ENCODE measurements around the gene YEATS2. TPM values are rescaled to one million over a fixed set of nuclear protein-coding genes. Genes with fewer than 3 reads are reported as not detected.

YEATS2 gene
- total RNA-seq, 1 donor from 2014 or later: 62.2 TPM

GRCh38 chr3:183816681-183817510 lies 119.3 kb downstream of the YEATS2 start:
- Mint-ChIP-seq H3K9me3 (no peaks in the 10 kb centered on the region), H3K4me1 (peaks cover 15% of the 10 kb centered on the region), H3K27ac (no peak overlapping the region), H3K36me3 (ENCODE audit: low read depth) (peaks cover 8% of the 10 kb centered on the region), H3K4me3 (no peak overlapping the region), H3K27me3 (no peaks in the 10 kb centered on the region)
- intact Hi-C loops (cut with micrococcal nuclease): no loop called here
- DNase-seq: no peak

- H3K4me3 Mint-ChIP-seq: no peak overlapping the region
- intact Hi-C loops (cut with micrococcal nuclease): no loop called here
- H3K36me3 Mint-ChIP-seq (ENCODE audit: low read depth): peaks cover 8% of the 10 kb centered on the region
- peaks cover 3% of the 10 kb centered on the region for H3K27me3 Mint-ChIP-seq
- H3K9me3 Mint-ChIP-seq: no peaks in the 10 kb centered on the region
- no peak overlapping the region for H3K27ac Mint-ChIP-seq
- H3K4me1 Mint-ChIP-seq: peaks cover 17% of the 10 kb centered on the region
- no peak for DNase-seq
Measured at GRCh38 chr3:183817639-183818038, 120.0 kb downstream of the YEATS2 start.

DNA sequence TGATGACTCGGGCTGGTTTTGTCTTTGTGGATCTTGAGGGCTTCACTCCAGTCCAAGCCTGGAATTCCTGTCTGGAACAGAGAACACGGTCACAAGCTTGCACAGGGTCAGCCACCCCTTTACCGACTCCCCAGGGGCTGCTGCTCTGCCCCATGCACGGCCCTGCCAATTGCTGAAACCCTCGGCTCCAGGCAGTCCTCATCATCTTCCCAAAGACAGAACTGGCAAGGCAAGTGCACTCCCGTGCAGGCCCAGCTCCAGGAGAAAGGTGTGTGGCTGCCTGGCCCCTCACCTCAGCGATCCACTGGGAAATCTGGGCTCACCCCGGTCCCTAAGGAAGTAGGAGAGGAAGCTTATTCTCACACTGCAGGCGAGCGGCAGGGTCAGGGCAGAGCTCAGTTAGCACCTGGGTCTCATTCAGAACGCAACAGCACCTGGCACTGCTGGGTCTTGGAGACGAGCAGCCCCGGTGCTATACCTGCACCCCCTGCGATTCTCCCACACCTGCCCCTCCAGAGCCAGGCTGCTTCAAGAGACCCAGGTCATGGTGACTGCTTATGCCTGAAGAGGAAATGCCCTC lies 120.5 kb downstream of the YEATS2 start:
- Mint-ChIP-seq H3K4me3 (no peak overlapping the region), H3K4me1 (peaks cover 17% of the 10 kb centered on the region), H3K36me3 (ENCODE audit: low read depth) (peaks cover 4% of the 10 kb centered on the region), H3K27ac (no peak overlapping the region), H3K27me3 (peaks cover 3% of the 10 kb centered on the region), H3K9me3 (no peaks in the 10 kb centered on the region)
- no peak for DNase-seq
- intact Hi-C loops (cut with micrococcal nuclease): no loop called here

DNA sequence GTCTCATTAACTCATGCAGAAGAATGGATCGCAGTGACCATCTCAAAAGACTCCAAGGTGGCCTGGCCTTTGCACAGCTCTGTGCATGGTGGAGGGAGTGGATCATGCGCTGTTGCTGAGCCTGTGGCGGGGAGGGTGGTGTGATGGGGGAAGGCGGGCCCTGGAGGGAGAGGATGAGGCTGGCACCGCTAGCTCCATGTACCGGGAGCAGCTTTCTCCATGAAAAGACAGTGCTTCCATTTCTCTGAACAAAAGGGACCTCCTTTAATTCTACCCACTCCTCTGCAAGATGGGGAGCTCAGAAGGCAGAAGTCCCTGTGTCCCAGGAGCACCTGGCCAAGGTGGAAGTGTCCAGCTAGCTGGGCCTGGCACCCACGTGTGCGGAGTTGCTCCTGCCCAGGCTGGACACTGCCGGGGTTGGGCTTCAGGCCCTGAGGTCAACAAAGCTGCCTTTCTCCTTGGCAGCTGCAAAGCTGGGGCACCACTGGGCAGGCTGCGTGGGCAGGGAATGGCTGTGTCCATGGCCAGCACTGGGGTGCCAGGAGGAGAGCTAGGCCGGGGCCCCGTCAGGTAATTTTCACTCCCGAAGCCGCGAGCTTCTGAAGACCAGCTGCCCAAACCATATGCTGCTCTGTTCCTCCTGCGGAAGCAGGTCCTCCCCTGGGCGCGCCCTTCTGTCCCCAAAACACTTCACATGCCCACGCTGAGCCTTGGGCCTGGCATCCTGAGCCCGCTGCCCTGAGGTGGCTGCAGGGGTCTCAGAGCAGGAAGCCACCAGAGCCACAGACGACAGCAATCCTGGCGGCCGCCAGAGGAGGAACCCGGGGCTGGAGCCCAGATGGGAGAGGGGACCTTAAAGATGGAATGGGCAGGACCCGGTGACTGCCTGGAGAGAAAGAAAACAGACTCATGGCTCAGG lies 121.4 kb downstream of the YEATS2 start:
- peaks cover 7% of the 10 kb centered on the region for H3K27me3 Mint-ChIP-seq
- peaks cover 18% of the 10 kb centered on the region for H3K4me1 Mint-ChIP-seq
- no peak overlapping the region for H3K4me3 Mint-ChIP-seq
- no peak overlapping the region for H3K27ac Mint-ChIP-seq
- intact Hi-C loops (cut with micrococcal nuclease): no loop called here
- no peak for DNase-seq
- peaks cover 4% of the 10 kb centered on the region for H3K36me3 Mint-ChIP-seq (ENCODE audit: low read depth)
- no peaks in the 10 kb centered on the region for H3K9me3 Mint-ChIP-seq

DNA sequence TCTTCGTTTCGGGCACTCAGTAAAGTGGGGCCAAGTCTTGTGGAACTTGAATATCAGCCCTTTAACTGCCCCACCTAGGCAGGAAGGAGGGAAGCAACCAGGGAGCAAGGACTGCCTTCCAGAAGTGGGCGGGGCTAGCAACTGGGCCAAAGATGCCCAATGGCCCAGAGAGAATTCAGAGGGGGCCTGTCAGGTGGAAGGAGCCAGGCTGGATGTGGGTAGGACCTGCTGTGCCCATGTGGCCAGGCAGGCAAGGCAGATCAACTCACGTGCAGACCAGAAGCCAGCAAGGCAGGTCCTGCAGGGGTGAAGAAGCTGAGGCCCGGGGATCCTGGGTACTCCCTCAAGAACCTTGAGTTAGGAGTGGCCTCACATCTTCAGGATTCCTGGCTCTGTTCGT lies 122.2 kb downstream of the YEATS2 start:
- intact Hi-C loops (cut with micrococcal nuclease): no loop called here
- Mint-ChIP-seq H3K9me3 (no peaks in the 10 kb centered on the region), H3K36me3 (ENCODE audit: low read depth) (peaks cover 9% of the 10 kb centered on the region), H3K27ac (no peak overlapping the region), H3K4me3 (no peak overlapping the region), H3K4me1 (peaks cover 21% of the 10 kb centered on the region), H3K27me3 (peaks cover 14% of the 10 kb centered on the region)
- no peak for DNase-seq

GRCh38 chr3:183822631-183823030 lies 125.0 kb downstream of the YEATS2 start:
- Mint-ChIP-seq H3K9me3 (no peaks in the 10 kb centered on the region), H3K4me3 (no peak overlapping the region), H3K36me3 (ENCODE audit: low read depth) (peaks cover 8% of the 10 kb centered on the region), H3K27me3 (peaks cover 14% of the 10 kb centered on the region), H3K4me1 (peaks cover 12% of the 10 kb centered on the region), H3K27ac (no peak overlapping the region)
- intact Hi-C loops (cut with micrococcal nuclease): no loop called here
- no peak for DNase-seq

DNA sequence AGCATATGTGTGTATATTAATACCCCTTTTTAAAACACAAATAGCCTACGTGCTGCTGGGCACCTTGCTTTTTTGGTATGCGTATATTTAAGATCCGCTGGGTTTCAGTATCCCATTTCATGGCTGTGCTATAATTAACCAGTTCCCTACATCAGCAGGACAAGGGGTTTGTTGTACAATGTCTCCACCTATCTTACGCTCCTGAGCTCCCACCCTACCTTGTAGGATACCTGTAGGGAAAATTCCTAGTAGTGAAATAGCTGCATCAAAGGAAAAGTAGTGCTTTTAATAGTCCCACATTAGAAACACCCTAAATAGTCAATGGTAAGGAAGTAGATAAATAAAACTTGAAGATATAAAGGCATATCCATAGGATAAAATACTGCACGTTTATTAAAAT lies 126.4 kb downstream of the YEATS2 start:
- Mint-ChIP-seq H3K36me3 (ENCODE audit: low read depth) (peaks cover 11% of the 10 kb centered on the region), H3K27ac (peak overlapping the region; percentile 11), H3K27me3 (peaks cover 14% of the 10 kb centered on the region), H3K4me1 (peaks cover 12% of the 10 kb centered on the region), H3K4me3 (peak overlapping the region; percentile 81), H3K9me3 (no peaks in the 10 kb centered on the region)
- no peak for DNase-seq
- intact Hi-C loops (cut with micrococcal nuclease): loop anchor here (2.0 kb wide), 1 partner anchor 61 kb away; the partner anchor contains the start of gene PARL

DNA sequence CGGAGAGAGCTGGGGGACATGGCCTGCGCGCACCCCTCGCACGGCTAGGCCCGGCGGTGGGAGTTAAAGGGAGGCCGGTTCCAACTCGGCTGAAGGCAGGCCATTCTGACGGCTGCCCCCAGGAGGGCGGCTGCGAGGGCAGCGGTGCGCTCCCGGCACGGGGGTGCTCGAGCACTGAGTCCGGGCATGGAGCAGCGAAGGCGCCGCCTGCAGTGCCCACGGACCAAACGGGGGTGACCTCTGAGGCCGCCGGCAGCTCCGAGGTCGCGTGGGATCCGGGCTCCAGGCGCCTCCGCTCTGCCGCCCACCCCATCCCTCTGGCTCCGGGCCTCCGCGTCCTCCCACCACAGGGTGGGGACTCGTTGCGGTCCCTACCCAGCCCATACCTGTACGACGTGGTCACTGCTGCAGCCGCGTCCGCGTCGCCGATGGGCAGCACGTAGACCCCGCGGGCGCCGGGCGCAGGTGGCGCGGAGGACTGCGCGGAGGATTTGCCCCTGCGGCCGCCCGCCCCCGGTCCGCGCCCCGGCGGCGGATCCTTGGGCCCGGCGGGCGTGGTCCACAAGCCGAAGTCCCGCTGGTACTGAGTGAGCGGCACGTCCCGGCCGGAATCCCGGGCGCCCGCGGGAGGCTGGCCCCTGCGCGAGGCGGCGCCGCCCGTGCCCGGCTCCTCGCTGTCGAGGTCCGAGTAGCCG lies 127.3 kb downstream of the YEATS2 start:
- intact Hi-C loops (cut with micrococcal nuclease): loop anchor here (2.0 kb wide), 1 partner anchor 60 kb away; the partner anchor contains the start of gene PARL
- peaks cover 12% of the 10 kb centered on the region for H3K4me1 Mint-ChIP-seq
- H3K36me3 Mint-ChIP-seq (ENCODE audit: low read depth): peaks cover 17% of the 10 kb centered on the region
- DNase-seq: peak; percentile 65
- H3K27me3 Mint-ChIP-seq: peaks cover 14% of the 10 kb centered on the region
- H3K9me3 Mint-ChIP-seq: no peaks in the 10 kb centered on the region
- peak overlapping the region; percentile 81 for H3K4me3 Mint-ChIP-seq
- no peak overlapping the region for H3K27ac Mint-ChIP-seq

DNA sequence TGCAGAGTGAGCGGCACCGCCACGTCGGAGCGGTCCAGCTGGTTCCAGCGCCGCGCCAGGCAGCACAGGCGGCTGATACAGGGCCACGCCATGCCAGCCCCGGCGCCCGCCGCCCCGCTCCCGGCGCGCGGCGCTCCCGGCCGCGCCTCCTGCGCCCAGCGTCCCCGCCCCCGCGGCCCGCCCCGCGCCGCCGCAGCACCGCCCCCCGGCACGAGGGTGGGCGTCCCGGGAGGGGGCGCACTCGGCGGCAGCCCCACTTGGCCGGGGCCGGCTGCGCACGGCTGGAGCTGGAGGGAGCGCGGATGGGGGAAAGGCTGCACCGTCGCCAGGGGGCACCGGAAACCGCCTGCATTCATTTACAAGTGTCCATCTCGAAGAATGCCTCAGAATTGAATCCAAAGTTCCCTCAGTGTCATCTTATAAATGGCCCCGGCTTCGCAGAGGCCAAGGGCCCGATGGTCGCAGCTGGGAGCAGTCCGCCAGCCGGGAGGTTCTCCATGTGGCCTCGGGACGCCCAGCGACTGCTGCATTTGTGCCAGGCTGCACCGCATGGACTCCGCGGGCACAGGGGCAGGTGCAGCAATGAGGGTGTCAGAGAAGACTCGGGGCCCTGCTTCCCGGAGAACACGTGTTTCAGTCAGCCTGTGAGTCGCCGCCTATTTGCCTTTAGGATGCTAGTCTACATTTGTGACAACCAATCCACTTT lies 128.0 kb downstream of the YEATS2 start, which contains the start of gene MAP6D1:
Gene MAP6D1 (minus strand): TSS at position 122 of the 706 bp plus-strand sequence. CDS start 30 bp downstream, at position 92.
- Mint-ChIP-seq H3K36me3 (ENCODE audit: low read depth) (peaks cover 20% of the 10 kb centered on the region), H3K4me1 (peaks cover 12% of the 10 kb centered on the region), H3K4me3 (peak within 1 kb of the TSS; percentile 81), H3K27me3 (peaks cover 14% of the 10 kb centered on the region), H3K9me3 (no peaks in the 10 kb centered on the region), H3K27ac (peak within 1 kb of the TSS; percentile 11)
- intact Hi-C loops (cut with micrococcal nuclease): loop anchor here (2.0 kb wide), 1 partner anchor 59 kb away; the partner anchor contains the start of gene PARL
- peak; percentile 76 for DNase-seq

DNA sequence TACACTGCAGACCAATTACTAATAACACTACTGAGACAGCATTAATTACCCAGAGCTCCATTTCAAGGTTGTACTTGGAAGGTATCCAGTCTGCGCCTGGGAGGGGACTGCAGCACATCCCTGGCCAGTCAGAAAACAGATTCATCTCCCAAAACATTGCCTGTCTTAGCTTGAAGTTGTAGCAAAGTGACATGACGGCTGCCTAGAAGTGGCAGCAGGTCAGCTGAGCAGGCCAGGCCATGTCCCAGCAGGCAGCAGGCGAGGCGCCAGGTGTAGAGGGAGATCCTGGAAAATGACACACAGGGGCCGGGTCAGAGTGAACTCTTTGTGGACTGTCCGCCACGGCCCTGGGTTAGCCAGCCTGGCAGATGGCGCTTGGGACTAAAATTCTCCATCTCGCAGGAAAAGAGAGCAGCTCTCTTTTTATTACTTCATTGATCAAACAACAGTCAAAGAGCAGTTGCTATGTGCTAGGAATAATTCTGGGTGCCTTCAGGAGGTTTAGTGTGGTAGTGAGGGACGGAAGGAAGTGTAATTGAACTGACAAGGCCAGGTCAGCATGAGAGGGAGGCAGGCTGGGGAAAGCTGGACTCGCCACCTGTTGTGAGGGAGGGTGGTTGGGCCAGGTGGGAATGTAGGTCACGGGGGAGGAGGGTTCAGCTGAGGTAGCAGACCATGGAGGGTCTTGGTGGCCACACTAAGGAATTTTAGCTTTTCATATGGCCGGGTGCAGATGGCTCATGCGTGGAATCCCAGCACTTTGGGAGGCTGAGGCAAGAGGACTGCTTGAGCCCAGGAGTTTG lies 129.1 kb downstream of the YEATS2 start:
- peaks cover 14% of the 10 kb centered on the region for H3K27me3 Mint-ChIP-seq
- peak overlapping the region; percentile 40 for H3K4me3 Mint-ChIP-seq
- DNase-seq: no peak
- peaks cover 12% of the 10 kb centered on the region for H3K4me1 Mint-ChIP-seq
- H3K9me3 Mint-ChIP-seq: no peaks in the 10 kb centered on the region
- H3K36me3 Mint-ChIP-seq (ENCODE audit: low read depth): peaks cover 21% of the 10 kb centered on the region
- no peak overlapping the region for H3K27ac Mint-ChIP-seq
- intact Hi-C loops (cut with micrococcal nuclease): no loop called here

DNA sequence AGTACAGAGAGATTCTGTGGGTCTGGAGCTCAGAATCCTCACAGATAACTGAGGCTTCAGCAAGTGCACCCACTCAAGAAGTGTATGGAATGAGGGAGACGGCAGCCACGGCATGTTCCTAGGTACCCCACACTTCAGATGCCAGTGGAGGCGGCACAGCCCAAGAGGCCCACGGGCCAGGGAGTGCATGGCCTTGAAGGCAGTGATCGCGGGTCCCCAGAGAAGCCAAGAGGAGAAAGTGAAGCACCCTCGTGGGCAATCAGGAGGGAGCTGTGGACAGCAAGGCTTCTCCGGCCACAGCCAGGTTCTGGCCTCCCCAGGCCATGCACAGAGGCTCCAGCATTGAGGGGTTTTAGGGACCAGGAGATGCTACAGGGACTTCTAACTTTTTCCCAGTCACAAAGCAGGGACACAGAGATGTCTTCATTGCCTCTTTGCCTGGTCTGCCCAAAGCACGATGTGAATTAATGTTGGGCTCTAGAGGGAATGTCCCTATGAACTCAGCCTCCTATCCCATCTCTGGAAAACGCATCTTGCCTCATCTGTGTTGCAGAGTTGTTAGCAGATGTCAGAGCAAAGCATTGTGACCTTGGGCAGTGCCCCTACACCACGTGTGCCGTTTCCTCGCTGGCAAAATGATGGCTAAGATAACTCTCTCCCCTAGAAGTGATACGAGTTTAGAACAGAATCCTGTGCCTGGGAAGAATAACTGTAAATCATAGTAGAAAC lies 130.4 kb downstream of the YEATS2 start:
- DNase-seq: no peak
- Mint-ChIP-seq H3K9me3 (no peaks in the 10 kb centered on the region), H3K36me3 (ENCODE audit: low read depth) (peaks cover 29% of the 10 kb centered on the region), H3K4me3 (no peak overlapping the region), H3K27me3 (peaks cover 10% of the 10 kb centered on the region), H3K4me1 (peaks cover 9% of the 10 kb centered on the region), H3K27ac (no peak overlapping the region)
- intact Hi-C loops (cut with micrococcal nuclease): no loop called here

- Mint-ChIP-seq H3K36me3 (ENCODE audit: low read depth) (peaks cover 32% of the 10 kb centered on the region), H3K27me3 (peaks cover 10% of the 10 kb centered on the region), H3K4me1 (peaks cover 9% of the 10 kb centered on the region), H3K4me3 (no peak overlapping the region), H3K27ac (no peak overlapping the region), H3K9me3 (no peaks in the 10 kb centered on the region)
- DNase-seq: no peak
- intact Hi-C loops (cut with micrococcal nuclease): no loop called here
Measured at GRCh38 chr3:183828538-183828870, 130.9 kb downstream of the YEATS2 start.

All from activated CD4-positive, alpha-beta T cell treated with anti-CD3 and anti-CD28 coated beads, Interleukin-2, amount 10 ng/mL, durations not matched to agents 24 days and 14 days (primary cell).